Islet of Langerhans (tissue), 1 donor: ENCODE results near the gene TFF1.
"Not testable (repeated sequence)": the region's sequence is repeated elsewhere in the genome, so short reads cannot be mapped to it uniquely, and the experiment has no call there.

Experiments used
- FAIRE-seq: peaks from one replicate; lab custom pipeline; 2011; peaks lifted over from hg19 to GRCh38; lab: Jason Lieb, UNC

The TFF1 gene

DNA sequence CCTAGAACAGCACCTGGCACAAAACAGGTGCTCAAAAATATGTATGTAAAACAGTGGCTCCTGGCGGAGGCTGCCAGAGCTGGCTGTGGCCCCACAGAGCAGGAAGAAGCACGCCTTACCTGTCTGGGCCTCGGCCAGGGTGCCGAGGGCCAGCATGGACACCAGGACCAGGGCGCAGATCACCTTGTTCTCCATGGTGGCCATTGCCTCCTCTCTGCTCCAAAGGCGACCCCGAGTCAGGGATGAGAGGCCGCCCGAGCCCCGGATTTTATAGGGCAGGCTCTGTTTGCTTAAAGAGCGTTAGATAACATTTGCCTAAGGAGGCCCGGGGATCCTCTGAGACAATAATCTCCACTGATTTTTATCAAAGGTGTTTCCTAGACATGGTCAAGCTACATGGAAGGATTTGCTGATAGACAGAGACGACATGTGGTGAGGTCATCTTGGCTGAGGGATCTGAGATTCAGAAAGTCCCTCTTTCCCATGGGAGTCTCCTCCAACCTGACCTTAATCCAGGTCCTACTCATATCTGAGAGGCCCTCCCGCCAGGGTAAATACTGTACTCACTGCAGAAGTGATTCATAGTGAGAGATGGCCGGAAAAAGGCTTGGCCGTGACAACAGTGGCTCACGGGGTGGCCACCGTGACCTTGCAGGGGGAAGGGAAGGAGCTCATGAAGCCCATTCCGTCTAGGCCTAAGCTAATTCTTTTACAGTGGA lies at the start of gene TFF1:
TFF1 (minus strand) TSS at position 244 of the 719 bp plus-strand sequence; CDS start at position 204, 40 bp downstream.
- no peak for FAIRE-seq

- FAIRE-seq = no peak
Observed at GRCh38 chr21:42414928-42415769, 48.8 kb upstream of the TFF1 start.

- no peak for FAIRE-seq
Observed at GRCh38 chr21:42414553-42414927, 48.2 kb upstream of the TFF1 start.

- FAIRE-seq = no peak
Observed at GRCh38 chr21:42414066-42414465, 47.7 kb upstream of the TFF1 start.

DNA sequence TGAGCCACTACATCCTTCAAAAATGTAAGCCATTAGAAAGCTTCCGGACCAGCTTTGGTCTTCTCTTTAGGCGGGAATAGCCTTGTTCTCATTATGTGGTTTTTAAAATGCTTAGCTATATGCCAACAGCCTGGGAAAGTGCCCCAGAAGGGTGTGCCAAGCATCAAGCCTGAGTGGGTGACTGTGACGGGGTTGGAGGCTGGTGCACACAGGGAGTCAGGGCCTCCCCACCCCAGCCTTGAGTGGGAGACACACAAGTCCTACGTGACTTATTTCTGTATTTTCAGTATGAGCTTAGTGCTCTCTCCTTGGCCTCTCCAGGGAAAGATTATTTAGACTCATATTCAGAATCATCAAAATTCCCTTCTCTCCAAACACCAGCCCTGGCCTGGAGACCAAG lies 47.2 kb upstream of the TFF1 start:
- FAIRE-seq = no peak

DNA sequence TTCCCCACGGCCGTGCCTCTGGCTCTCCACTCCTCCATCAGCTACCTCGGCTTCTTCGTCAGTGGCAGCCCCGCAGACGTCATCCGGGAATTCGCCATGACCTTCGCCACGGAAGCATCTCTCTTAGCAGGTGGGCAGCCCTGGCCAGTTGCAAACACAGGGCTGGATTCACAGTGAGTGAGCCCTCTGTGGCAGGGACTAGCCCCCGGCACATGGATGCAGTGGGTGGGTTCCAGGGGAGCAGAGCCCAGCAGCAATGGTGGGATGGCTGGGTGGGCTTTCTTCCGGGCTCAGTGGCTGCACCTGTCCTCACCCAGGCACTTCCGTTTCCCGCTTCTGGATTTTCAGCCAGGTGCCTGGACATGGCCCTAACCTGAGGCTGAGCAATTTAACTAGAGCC lies 46.8 kb upstream of the TFF1 start:
- FAIRE-seq = no peak

DNA sequence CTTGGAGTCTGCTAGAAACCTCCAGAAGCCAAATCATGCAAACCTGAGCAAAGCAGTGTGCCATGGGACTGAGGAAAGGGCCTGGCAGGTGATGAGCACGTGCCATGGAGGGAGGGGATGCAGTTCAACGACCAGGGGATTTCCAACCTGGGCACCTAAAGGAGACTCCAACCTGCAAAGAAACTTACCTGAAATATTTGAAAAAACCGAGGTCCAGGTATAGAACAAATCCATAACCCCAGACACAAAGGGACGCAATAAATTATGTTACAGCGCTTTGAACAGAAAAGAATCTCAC lies 46.2 kb upstream of the TFF1 start:
- no peak for FAIRE-seq

DNA sequence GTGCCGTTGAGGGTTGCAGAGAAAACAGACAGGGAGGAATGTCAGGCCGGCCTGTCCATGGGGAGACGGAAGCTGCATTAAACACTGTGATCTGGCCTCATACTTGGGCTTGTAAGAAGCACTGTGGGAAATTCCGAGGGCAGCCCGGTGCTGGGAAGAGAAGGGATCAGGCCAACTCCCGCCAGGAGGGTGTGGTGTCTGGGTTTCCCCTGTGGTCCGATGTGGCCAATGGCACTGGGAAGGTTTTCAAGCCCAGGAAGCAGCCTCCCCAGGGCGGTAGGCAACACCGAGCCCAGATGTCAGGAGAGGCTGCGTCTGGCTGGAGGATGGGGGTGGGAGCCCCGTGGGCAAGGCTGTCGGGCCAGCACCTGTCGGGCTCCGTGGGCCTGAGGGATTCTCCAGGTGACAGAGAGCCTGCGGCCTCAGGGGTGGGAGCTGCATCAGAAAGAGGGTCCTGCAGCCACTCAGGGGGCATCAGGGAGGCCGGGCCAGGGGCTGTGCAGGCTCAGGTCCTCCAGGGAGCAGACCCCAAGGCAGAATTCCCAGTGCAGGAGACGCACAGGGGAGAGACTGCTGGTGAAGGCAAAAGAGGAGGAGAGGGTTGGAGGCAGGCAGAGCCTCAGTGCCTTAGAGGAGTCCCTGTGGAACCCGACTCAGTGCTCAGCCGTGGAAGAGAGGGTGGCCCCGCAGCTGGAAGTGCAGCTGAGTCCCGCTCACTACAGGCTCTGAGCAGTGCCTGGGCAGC lies 45.7 kb upstream of the TFF1 start:
- no peak for FAIRE-seq

DNA sequence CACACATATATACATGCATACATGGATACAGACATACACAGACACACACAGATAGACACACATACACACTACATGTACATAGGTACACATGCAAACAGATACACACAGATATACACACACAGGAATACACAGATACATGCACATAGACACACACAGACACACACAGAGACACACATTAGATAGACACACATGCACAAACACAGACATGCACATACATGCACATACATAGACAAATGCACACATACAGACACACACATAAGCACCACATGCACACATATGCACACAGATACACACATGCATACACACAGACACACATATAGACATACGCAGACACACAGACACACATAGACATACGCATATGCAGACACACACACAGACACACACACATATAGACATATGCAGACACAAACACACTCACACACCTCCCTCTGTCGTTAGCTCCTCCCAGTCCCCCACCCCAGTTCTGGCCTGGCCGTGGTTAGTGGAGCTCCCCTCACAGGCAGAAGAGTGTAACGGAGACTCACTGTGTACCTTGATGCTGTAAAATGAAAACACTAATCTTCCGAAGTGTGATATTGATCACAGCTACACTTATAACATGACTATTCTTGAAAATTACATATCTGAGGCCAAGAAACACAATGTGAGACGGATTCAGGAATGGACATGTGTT lies 45.0 kb upstream of the TFF1 start:
- no peak for FAIRE-seq

DNA sequence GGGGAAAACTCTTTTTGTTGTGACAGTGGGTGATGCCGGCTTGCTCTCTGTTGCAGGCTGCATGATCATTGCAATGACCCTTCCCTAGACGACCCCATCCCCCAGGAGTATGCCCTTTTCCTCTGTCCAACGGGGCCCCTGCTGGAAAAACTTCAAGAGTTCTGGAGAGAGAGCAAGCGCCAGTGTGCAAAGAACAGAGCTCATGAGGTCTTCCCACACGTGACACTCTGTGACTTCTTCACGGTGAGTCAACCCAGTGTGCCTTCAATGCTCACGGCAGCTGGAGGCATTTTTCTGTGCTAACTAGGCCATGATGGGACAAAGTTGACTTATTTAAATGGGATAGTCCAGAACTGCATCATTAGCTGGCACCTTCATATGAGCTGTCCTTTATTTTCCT lies 43.0 kb upstream of the TFF1 start:
- FAIRE-seq = no peak

- not testable (repeated sequence) for FAIRE-seq
Observed at GRCh38 chr21:42408718-42409117, 42.4 kb upstream of the TFF1 start.

DNA sequence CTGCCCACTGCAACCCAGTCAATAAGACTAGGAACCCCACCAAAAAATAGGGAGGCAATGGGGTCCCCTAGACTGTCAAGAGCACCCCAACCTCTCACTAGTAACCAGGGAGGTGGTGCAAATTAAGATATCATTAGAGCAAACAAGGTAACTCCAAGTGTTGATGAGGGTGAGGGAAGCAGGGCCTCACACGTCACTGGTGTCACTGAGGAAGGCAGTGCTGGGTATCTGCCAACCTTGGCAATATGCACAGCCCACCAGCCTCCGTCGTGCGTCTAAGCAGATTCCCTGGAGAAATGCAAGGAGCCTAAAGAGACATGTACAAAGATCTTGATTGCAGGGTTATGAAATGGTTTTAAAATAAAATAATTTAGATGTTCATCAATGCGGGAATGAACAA lies 41.1 kb upstream of the TFF1 start:
- FAIRE-seq = no peak

GRCh38 chr21:42406866-42407265 lies 40.5 kb upstream of the TFF1 start:
- FAIRE-seq = no peak

GRCh38 chr21:42406201-42406621 lies 39.9 kb upstream of the TFF1 start:
- no peak for FAIRE-seq

DNA sequence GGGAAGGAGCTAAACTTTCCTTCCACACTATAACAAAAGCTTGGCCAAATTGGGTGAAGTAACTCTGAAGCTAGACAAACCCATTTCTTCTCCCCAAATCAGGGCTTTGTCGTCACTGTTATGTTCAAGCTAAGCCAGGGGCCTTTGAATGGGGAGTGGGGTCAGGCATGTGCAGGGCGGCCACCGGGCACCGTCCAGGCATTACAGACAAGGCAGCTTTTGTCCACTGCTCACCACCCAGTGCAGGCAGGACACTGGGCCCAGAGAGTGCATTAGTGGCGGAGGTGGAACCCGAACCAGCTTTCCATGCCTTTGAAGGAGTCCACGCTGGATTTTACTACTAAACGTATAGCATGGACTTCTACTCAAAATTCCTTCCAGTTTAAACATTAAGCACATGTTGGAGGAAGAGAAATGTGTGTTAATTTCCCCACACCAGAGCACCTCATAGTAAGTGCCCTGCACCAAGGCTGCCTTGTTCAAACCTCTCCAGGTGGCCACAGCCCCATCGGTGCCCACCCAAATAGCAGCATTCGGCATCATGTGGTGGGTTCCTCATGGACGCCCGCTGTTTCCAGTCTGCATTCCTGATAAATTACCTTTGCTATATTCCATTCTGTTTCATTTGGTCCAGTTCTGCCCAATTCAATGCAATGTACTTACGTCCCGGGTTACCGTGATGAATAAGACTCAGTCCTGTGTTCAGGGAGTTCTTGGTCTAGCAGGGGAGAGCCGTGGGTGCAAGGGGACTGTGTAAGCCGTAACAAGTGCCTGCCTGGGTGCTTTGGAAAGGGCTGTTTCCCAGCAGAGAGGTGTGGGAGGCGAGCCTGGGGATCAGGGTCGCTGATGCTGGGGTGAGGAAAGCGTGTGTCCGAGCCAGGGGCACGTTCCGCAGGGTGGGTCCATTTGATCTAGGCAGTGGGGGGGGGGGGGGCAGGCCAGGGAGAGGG lies 39.0 kb upstream of the TFF1 start:
- FAIRE-seq = no peak

DNA sequence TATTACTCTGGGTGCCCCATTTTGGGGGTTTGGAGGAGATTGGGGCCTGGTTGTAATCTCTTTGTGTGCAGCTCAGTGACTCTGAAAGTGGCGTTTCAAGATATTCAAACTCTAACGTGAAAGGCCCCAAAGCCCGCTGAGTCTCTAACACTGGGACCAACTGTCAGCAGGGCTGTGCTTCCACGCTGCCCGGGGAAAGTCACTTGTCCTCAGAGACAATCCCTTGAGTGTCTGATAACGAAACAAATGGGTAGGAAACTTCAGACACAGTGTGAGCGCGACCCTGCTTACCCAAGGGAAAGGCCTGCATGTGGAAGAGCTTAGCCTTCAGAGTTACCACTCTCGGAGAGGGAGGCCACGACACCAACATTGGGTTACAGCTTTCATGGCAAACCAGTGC lies 38.2 kb upstream of the TFF1 start:
- FAIRE-seq = no peak

- FAIRE-seq = no peak
Observed at GRCh38 chr21:42403611-42404231, 37.4 kb upstream of the TFF1 start, which contains the start of gene UBASH3A. TSS of gene UBASH3A (plus strand) at chr21:42403902. CDS start at chr21:42403946, 44 bp downstream.

DNA sequence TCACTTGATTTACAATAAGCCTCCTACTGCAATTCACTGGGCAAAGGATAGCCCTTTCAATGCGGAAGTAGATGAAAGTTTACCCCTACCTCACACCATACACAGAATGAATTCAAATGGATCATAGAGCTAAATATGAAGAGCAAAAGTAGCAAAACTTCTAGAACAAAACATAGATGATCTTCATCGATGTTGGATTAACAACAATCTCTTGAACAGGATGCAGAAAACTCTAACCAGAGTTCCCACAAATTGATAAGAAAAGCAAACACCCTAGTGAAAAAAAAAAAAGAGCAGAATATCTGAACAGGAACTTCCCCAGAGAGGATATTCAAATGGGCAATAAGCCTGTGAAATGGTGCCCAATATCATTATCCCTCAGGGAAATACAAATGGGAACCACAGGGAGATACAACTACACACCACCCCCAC lies 35.5 kb upstream of the TFF1 start:
- no peak for FAIRE-seq

GRCh38 chr21:42401154-42401553 lies 34.8 kb upstream of the TFF1 start:
- no peak for FAIRE-seq

GRCh38 chr21:42400525-42400924 lies 34.2 kb upstream of the TFF1 start:
- no peak for FAIRE-seq
